T-helper 1 cell (primary cell): ENCODE results near the gene XKR3.
A peak's percentile ranks its signal among the peaks of the same experiment; 100 is the strongest.
"Not testable (repeated sequence)": the region's sequence is repeated elsewhere in the genome, so short reads cannot be mapped to it uniquely, and the experiment has no call there.

Experiments used
- DNase-seq, 5 donors: peaks; one replicate each; pipeline ENCODE4 v3.0.0-alpha.2; 2012 to 2020
- total RNA-seq, 4 donors: gene quantifications; one replicate each; lab custom pipeline; 2026; lab: John Stamatoyannopoulos, UW

Gene XKR3
- total RNA-seq: 0 reads per million in 4 donors

GRCh38 chr22:16824716-16825687 is at the start of gene XKR3:
XKR3 (minus strand) TSS chr22:16825411; CDS start chr22:16808073, 17,338 bp downstream.
- peak in 1 of 5 donors; percentile 1 for DNase-seq

GRCh38 chr22:16869640-16870039 is 44.4 kb upstream of the XKR3 start:
- DNase-seq: not testable (repeated sequence)

- DNase-seq: no peak
Measured at GRCh38 chr22:16866167-16866566, 41.0 kb upstream of the XKR3 start.

GRCh38 chr22:16856851-16857250 is 31.6 kb upstream of the XKR3 start:
- not testable (repeated sequence) for DNase-seq

- DNase-seq: no peak
Measured at GRCh38 chr22:16854631-16855030, 29.4 kb upstream of the XKR3 start.

- DNase-seq: not testable (repeated sequence)
Measured at GRCh38 chr22:16851268-16851996, 26.2 kb upstream of the XKR3 start.

- no peak for DNase-seq
Measured at GRCh38 chr22:16847271-16847670, 22.1 kb upstream of the XKR3 start.

- DNase-seq: no peak
Measured at GRCh38 chr22:16845881-16846280, 20.7 kb upstream of the XKR3 start.

GRCh38 chr22:16845465-16845864 is 20.3 kb upstream of the XKR3 start:
- DNase-seq: no peak

- no peak for DNase-seq
Measured at GRCh38 chr22:16844529-16844928, 19.3 kb upstream of the XKR3 start.

- DNase-seq: no peak
Measured at GRCh38 chr22:16838073-16838472, 12.9 kb upstream of the XKR3 start.

- no peak for DNase-seq
Measured at GRCh38 chr22:16834971-16835370, 9.8 kb upstream of the XKR3 start.

- no peak for DNase-seq
Measured at GRCh38 chr22:16831257-16831656, 6.0 kb upstream of the XKR3 start.

- no peak for DNase-seq
Measured at GRCh38 chr22:16829985-16830384, 4.8 kb upstream of the XKR3 start.

- no peak for DNase-seq
Measured at GRCh38 chr22:16828876-16829275, 3.7 kb upstream of the XKR3 start.

GRCh38 chr22:16827506-16827905 is 2.3 kb upstream of the XKR3 start:
- DNase-seq: no peak

GRCh38 chr22:16819249-16819648 is 6.0 kb downstream of the XKR3 start:
- DNase-seq: no peak

- no peak for DNase-seq
Measured at GRCh38 chr22:16818538-16818937, 6.7 kb downstream of the XKR3 start.

- DNase-seq: no peak
Measured at GRCh38 chr22:16815073-16815472, 10.1 kb downstream of the XKR3 start.

GRCh38 chr22:16810188-16810802 is 14.9 kb downstream of the XKR3 start:
- DNase-seq: no peak

GRCh38 chr22:16808744-16809143 is 16.5 kb downstream of the XKR3 start:
- DNase-seq: no peak

GRCh38 chr22:16807109-16807508 is 18.1 kb downstream of the XKR3 start:
- no peak for DNase-seq

- no peak for DNase-seq
Measured at GRCh38 chr22:16806401-16806800, 18.8 kb downstream of the XKR3 start.
